ENCODE measurements around the gene CREB3L2.

- no peak for TF ChIP-seq CTCF (tag by site-specific recombination; IDR thresholded peaks at IDR 0.05)
- TF ChIP-seq REST (tag by site-specific recombination; IDR thresholded peaks at IDR 0.05): no peak
- no peak for TF ChIP-seq PBX3 (CRISPR knock-in tag; IDR thresholded peaks at IDR 0.05)
- no peak for TF ChIP-seq ZNF174 (tag by site-specific recombination; IDR thresholded peaks at IDR 0.05)
- no peak for TF ChIP-seq ZNF48 (tag by site-specific recombination; IDR thresholded peaks at IDR 0.05)
- no peak for TF ChIP-seq ZNF747 (tag by site-specific recombination; IDR thresholded peaks at IDR 0.05)
- no peak for TF ChIP-seq ZNF148 (tag by site-specific recombination; IDR thresholded peaks at IDR 0.05; ENCODE audit: borderline replicate concordance)
- TF ChIP-seq ZNF26 (tag by site-specific recombination; IDR thresholded peaks at IDR 0.05): no peak
- no peak for TF ChIP-seq REPIN1 (tag by site-specific recombination; IDR thresholded peaks at IDR 0.05; ENCODE audit: low read depth)
Measured at GRCh38 chr7:137877027-137877675, 124.7 kb downstream of the CREB3L2 start.
